ENCODE results near the gene LIMD2.

DNA sequence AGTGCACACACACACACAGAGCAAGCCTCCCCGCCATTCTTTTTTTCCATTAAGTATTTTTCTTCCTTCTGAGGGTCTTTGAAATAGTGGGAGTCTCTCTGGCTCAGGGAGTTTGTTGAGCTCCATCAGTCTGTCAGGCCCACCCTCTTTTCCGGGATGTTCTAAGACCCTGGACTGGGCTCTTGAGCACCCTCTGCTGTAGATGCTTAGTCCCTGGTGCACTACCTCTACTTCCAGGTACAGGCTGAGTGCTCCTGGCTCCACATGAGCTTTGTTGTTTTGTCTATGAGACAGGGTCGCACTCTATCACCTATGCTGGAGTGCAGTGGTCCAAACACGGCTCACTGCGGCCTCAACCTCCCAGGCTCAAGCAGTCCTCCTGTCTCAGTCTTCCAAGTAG lies 20.7 kb downstream of the LIMD2 start:
- no peak for TF ChIP-seq EZH2 (IDR thresholded peaks at IDR 0.05; ENCODE audit: borderline replicate concordance, low read depth, low read length, poor library complexity, severe bottlenecking)
- TF ChIP-seq, protein P1, sequence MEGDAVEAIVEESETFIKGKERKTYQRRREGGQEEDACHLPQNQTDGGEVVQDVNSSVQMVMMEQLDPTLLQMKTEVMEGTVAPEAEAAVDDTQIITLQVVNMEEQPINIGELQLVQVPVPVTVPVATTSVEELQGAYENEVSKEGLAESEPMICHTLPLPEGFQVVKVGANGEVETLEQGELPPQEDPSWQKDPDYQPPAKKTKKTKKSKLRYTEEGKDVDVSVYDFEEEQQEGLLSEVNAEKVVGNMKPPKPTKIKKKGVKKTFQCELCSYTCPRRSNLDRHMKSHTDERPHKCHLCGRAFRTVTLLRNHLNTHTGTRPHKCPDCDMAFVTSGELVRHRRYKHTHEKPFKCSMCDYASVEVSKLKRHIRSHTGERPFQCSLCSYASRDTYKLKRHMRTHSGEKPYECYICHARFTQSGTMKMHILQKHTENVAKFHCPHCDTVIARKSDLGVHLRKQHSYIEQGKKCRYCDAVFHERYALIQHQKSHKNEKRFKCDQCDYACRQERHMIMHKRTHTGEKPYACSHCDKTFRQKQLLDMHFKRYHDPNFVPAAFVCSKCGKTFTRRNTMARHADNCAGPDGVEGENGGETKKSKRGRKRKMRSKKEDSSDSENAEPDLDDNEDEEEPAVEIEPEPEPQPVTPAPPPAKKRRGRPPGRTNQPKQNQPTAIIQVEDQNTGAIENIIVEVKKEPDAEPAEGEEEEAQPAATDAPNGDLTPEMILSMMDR (conservative IDR thresholded peaks at IDR 0.05; ENCODE audit: low read depth, low read length), result peak; percentile 24; the same call in 1 of the 2 replicates

Measured in A673 (cell line).